Measurements from ENCODE around the gene IGF2. TPM values are rescaled to one million over a fixed set of nuclear protein-coding genes. Genes with fewer than 3 reads are reported as not detected.

The IGF2 gene, protein sequence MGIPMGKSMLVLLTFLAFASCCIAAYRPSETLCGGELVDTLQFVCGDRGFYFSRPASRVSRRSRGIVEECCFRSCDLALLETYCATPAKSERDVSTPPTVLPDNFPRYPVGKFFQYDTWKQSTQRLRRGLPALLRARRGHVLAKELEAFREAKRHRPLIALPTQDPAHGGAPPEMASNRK
- total RNA-seq = 10 to 100 TPM in 1 of 4 donors, 1 to 10 TPM in 2, under 1 TPM in 1; 0.76 to 35.3 (median 2.8) TPM

- H3K4me1 ChIP-seq = peaks cover 7 to 61% (median 36%) of the 10 kb centered on the region in 3 donors
- peaks cover 31 to 100% (median 42%) of the 10 kb centered on the region in 4 donors for H3K27me3 ChIP-seq
- intact Hi-C loops (cut with DNase I) = no loop called here
- no peak for DNase-seq
- TF ChIP-seq, protein P1, sequence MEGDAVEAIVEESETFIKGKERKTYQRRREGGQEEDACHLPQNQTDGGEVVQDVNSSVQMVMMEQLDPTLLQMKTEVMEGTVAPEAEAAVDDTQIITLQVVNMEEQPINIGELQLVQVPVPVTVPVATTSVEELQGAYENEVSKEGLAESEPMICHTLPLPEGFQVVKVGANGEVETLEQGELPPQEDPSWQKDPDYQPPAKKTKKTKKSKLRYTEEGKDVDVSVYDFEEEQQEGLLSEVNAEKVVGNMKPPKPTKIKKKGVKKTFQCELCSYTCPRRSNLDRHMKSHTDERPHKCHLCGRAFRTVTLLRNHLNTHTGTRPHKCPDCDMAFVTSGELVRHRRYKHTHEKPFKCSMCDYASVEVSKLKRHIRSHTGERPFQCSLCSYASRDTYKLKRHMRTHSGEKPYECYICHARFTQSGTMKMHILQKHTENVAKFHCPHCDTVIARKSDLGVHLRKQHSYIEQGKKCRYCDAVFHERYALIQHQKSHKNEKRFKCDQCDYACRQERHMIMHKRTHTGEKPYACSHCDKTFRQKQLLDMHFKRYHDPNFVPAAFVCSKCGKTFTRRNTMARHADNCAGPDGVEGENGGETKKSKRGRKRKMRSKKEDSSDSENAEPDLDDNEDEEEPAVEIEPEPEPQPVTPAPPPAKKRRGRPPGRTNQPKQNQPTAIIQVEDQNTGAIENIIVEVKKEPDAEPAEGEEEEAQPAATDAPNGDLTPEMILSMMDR (IDR thresholded peaks at IDR 0.05) = no peak
- no peak for TF ChIP-seq POLR2A (IDR thresholded peaks at IDR 0.05)
- H3K4me3 ChIP-seq = peak within 1 kb of the TSS; percentile 10 to 65 (median 35)
- 0% methylated on average over 6 of the region's 62 CpGs; no CpG with 5 or more reads in 1 of the 2 donors for WGBS, 2 donors
- H3K36me3 ChIP-seq = no peaks in the 10 kb centered on the region
- no peaks in the 10 kb centered on the region for H3K9me3 ChIP-seq
- peak within 1 kb of the TSS in 2 of 4 donors; percentile 42 to 49 for H3K27ac ChIP-seq
These were observed at the start of gene IGF2 for GRCh38 chr11:2139123-2139521. TSS of gene IGF2 (minus strand) at chr11:2139389. CDS start at chr11:2135523, 3,866 bp downstream.

DNA sequence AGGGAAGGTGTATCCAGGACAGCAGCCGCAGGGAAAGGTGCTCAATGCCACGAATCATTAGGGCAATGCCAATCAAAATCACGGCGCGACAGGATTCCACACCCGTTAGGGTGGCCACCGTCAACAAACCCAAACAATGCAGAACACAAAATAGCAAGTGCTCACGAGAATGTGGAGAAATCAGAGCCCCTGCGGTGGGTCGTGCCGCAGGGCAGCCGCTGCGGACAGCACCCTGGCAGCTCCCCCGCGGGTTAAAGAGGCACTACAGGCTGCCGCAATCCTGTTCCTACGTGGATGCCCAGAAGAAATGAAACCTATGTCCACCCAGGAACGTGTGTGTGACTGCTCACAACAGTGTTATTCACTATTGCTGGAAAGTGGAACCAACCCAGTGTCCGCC lies 49.6 kb upstream of the IGF2 start:
- Histone ChIP-seq H3K27me3 (peaks cover 0 to 95% (median 1%) of the 10 kb centered on the region in 4 donors), H3K9me3 (no peaks in the 10 kb centered on the region), H3K27ac (no peak overlapping the region), H3K4me1 (peaks cover 0 to 26% (median 0%) of the 10 kb centered on the region in 3 donors), H3K4me3 (no peak overlapping the region), H3K36me3 (no peaks in the 10 kb centered on the region)
- 77 to 80% methylated on average over 18 to 19 of the region's 19 CpGs for WGBS, 2 donors
- intact Hi-C loops (cut with DNase I) = no loop called here
- TF ChIP-seq, protein P1 (IDR thresholded peaks at IDR 0.05) = no peak
- no peak for TF ChIP-seq POLR2A (IDR thresholded peaks at IDR 0.05)
- DNase-seq = no peak

GRCh38 chr11:2187280-2187707 lies 48.1 kb upstream of the IGF2 start:
- no peak overlapping the region for H3K27ac ChIP-seq
- intact Hi-C loops (cut with DNase I) = no loop called here
- WGBS, 2 donors = 92% methylated on average over 6 to 7 of the region's 7 CpGs
- no peaks in the 10 kb centered on the region for H3K9me3 ChIP-seq
- H3K27me3 ChIP-seq = peaks cover 0 to 95% (median 1%) of the 10 kb centered on the region in 4 donors
- H3K36me3 ChIP-seq = no peaks in the 10 kb centered on the region
- TF ChIP-seq POLR2A (IDR thresholded peaks at IDR 0.05) = no peak
- TF ChIP-seq, protein P1 (IDR thresholded peaks at IDR 0.05) = no peak
- no peak overlapping the region for H3K4me3 ChIP-seq
- DNase-seq = no peak
- H3K4me1 ChIP-seq = peaks cover 0 to 20% (median 0%) of the 10 kb centered on the region in 3 donors

DNA sequence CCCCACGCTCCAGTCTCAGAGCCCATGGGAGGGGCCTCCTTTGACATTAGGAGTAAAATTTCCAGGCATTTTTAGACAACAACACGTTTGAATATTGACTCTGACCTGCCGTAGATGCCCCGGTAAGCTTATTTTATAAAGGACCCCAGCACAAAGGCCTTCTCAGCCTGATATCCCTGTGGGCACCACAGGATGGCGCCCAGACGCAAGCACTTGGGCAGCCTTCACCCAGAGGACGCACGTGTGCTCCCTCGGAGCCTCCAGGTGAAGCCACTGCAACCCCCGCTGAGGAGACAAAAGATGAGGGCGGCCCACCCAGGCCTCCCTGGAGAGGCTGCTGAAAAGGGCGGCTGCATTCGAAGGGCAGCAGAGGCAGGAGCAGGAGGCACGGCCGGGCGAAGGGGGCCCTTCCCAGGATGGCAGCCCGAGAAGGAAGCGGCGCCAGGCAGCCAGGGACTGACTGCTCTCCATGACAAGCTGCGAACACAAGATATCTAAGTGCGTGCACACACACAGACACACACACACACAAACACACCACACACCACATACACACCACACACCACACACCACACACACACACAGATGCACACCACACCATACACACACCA lies 47.6 kb upstream of the IGF2 start:
- H3K9me3 ChIP-seq = no peaks in the 10 kb centered on the region
- DNase-seq = no peak
- H3K27ac ChIP-seq = no peak overlapping the region
- intact Hi-C loops (cut with DNase I) = no loop called here
- H3K4me3 ChIP-seq = no peak overlapping the region
- no peaks in the 10 kb centered on the region for H3K36me3 ChIP-seq
- H3K4me1 ChIP-seq = peaks cover 0 to 20% (median 0%) of the 10 kb centered on the region in 3 donors
- TF ChIP-seq POLR2A (IDR thresholded peaks at IDR 0.05) = no peak
- TF ChIP-seq, protein P1 (IDR thresholded peaks at IDR 0.05) = peak in 5 of 6 experiments; percentile 34 to 70 (median 47)
- 25 to 53% methylated on average over 2 to 14 of the region's 21 CpGs for WGBS, 2 donors
- H3K27me3 ChIP-seq = peaks cover 0 to 95% (median 1%) of the 10 kb centered on the region in 4 donors

All from esophagus squamous epithelium (tissue), 5 donors.